T-helper 1 cell (primary cell): Measurements from ENCODE around the gene LARGE2.
A peak's percentile ranks its signal among the peaks of the same experiment; 100 is the strongest.
"Not testable (repeated sequence)": the region's sequence is repeated elsewhere in the genome, so short reads cannot be mapped to it uniquely, and the experiment has no call there.

Experiments used
- DNase-seq, 5 donors: peaks; one replicate each; pipeline ENCODE4 v3.0.0-alpha.2; 2012 to 2020

Gene LARGE2

GRCh38 chr11:45896422-45896984 is 26.0 kb upstream of the LARGE2 start:
- no peak for DNase-seq

DNA sequence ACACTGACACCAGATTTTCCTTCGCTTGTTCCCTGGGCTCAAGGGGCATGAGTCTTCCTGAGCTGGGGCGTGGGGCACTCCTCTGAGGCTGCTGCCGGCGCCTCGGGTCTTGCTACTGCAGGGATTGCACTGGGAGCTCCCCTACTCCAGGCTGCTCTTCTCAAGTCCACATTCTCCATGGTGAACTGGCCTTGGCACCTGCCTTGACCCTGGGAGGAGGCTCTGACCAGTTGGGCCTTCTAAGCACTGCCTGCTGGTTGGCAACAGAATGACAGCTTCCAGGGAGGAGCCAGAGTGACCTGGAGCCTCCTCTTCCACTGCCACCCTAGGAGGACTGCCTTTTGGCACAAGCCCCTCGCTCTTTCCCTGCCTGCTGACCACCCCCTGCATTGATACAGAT is 24.9 kb upstream of the LARGE2 start:
- DNase-seq, result no peak

- DNase-seq, result no peak
Measured at GRCh38 chr11:45899086-45899447, 23.4 kb upstream of the LARGE2 start.

DNA sequence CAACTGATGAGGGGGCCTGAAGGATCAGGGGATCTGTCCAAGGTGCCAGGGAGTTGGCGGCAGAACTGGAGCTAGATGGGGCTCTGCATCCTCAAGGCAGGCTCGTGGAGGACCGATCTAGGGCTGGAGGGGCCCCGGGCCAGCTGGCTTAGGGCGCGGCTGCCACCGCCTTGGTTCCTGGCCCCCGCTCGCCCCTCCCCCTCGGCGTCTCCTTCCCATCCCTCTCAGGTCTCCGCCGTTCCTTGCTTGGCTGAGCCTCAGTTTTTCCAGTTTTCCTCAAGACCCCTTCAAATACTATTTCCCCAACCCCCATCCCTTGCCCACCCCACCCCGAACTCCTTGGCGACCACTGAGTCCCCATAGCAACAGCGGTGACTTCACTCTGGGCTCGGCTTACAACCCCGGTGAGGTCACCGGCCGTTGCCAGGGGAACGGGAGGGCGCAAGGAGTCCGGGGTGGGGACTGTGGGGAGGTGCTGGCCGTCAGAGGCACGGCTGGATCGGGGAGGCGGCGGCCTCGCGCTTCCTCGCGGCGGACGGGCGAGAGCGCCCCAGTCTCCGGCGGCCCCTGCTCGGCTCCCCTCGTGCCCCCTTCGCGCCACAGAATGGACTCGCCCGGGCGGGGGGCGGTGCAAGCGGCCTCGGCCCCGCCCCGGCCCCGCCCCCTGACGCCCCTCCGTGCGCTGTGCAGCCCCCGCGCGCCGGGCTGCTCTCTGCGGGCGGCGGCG is 22.8 kb upstream of the LARGE2 start:
- DNase-seq, result peak in 3 of 5 donors; percentile 47 to 48 (median 48)

DNA sequence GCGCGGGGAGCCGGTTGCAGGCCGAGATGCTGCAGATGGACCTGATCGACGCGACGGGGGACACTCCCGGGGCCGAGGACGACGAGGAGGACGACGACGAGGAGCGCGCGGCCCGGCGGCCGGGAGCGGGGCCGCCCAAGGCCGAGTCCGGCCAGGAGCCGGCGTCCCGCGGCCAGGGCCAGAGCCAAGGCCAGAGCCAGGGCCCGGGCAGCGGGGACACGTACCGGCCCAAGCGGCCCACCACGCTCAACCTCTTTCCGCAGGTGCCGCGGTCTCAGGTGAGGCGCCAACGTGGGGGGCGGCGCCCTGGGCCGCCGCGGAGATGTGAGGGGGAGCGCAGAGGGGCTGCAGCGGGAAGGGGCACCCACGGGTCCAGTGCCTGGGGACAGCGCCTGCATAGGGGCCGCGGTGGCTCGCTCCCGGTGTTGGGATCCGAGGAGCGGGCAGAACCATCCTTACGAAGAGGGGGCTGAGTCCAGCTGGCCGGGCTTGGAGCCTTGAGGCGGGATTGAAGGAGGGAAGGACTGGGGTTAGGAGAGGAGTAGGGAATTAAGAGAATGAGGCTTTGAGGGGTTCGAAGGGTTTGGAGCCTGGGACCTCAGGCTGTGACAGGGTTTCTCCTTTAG is 22.2 kb upstream of the LARGE2 start:
- not testable (repeated sequence) for DNase-seq

DNA sequence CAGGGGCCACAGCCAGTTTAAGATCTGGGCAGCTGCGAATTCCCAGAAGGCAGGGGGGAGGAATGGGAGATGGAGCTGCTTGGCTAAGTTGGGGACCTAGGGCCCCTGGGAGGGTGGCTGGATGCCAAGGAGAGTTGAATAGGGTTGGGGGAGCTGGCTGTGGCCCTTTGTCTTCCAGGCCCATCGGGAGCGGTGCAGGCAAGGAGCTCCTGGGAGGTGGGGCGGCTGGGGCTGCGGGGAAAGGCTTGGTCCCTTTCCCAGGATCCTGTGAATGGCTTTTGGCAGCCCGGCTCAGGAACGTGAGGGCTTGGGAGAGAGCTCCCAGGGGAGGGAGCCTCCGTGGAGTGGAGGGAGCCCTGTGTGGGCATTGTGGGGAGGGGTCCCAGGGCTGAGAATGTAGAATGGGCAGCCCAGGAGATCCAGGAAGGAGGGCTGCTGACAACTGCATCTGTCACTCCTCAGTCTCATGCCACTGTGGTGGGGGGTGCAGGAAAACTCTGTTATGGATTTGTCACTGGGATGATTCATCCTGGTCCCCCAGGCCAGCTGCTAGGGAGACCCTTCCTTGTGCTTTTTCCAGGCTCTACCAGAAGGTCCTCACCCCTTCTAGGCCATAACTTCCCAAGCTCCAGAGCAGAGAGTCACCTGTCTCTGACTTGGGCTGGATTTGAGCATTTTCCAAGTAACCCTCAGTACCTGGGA is 21.4 kb upstream of the LARGE2 start:
- no peak for DNase-seq

DNA sequence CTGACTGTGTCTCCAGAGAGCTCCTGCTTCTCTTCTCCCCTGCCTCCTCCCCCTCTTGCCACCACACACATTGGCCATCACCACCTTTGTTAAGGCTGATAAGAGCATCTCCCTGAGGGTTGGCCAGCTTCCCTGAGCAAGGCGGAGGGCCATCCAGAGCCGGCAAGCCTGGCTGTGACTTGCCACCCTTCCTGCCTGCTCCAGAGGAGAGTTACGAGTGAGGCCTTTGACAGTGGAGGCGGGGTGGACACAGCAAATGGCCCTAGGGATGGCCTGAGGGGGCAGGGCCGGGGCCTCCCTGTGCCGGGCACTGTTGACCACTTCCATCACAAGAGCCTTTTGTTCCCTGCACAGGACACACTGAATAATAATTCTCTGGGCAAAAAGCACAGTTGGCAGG is 20.8 kb upstream of the LARGE2 start:
- DNase-seq, result no peak

DNA sequence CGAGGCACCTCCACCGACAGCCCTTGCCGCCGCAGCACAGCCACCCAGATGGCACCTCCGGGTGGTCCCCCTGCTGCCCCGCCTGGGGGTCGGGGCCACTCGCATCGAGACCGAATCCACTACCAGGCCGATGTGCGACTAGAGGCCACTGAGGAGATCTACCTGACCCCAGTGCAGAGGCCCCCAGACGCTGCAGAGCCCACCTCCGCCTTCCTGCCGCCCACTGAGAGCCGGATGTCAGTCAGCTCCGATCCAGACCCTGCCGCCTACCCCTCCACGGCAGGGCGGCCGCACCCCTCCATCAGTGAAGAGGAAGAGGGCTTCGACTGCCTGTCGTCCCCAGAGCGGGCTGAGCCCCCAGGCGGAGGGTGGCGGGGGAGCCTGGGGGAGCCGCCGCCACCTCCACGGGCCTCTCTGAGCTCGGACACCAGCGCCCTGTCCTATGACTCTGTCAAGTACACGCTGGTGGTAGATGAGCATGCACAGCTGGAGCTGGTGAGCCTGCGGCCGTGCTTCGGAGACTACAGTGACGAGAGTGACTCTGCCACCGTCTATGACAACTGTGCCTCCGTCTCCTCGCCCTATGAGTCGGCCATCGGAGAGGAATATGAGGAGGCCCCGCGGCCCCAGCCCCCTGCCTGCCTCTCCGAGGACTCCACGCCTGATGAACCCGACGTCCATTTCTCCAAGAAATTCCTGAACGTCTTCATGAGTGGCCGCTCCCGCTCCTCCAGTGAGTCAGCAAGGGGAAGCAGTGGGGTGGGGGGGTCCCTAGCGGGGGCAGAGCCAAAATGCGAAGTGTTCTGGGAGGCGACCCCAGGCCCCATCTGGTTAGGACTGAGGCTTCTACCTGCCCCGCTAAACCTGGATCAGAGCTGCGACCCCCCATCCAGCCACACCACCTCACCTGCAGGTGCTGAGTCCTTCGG is 19.7 kb upstream of the LARGE2 start:
- no peak for DNase-seq

DNA sequence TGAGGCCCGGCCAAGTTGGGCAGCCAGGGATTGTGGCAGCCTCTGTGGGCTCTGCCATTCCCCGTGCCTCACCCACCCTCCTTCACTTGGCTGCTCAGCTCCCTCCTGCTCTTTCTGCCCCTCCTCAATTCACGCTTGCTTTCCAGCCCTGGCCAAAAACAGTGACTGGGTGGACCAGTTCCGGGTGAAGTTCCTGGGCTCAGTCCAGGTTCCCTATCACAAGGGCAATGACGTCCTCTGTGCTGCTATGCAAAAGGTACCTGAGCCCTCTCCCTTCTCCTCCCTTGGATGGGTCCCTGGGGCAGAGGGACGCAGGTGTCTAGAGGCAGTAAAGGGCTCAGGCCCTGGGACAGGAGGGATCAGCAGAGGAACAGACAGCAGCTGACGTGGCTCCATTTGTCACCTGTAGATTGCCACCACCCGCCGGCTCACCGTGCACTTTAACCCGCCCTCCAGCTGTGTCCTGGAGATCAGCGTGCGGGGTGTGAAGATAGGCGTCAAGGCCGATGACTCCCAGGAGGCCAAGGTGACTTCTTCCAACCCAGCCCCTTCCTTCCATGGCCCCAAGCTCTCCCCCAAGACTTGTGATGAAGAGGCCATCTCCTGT is 18.0 kb upstream of the LARGE2 start:
- no peak for DNase-seq

GRCh38 chr11:45905095-45905494 is 17.4 kb upstream of the LARGE2 start:
- no peak for DNase-seq

DNA sequence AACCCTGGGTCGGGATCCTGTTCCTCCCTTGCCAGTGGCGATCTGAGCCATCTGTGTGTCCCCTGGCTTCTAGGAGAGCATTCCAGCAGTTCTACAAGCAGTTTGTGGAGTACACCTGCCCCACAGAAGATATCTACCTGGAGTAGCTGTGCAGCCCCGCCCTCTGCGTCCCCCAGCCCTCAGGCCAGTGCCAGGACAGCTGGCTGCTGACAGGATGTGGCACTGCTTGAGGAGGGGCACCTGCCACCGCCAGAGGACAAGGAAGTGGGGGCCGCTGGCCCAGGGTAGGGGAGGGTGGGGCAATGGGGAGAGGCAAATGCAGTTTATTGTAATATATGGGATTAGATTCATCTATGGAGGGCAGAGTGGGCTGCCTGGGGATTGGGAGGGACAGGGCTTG is 16.9 kb upstream of the LARGE2 start:
- DNase-seq, result not testable (repeated sequence)

- no peak for DNase-seq
Measured at GRCh38 chr11:45906096-45906682, 16.3 kb upstream of the LARGE2 start.

DNA sequence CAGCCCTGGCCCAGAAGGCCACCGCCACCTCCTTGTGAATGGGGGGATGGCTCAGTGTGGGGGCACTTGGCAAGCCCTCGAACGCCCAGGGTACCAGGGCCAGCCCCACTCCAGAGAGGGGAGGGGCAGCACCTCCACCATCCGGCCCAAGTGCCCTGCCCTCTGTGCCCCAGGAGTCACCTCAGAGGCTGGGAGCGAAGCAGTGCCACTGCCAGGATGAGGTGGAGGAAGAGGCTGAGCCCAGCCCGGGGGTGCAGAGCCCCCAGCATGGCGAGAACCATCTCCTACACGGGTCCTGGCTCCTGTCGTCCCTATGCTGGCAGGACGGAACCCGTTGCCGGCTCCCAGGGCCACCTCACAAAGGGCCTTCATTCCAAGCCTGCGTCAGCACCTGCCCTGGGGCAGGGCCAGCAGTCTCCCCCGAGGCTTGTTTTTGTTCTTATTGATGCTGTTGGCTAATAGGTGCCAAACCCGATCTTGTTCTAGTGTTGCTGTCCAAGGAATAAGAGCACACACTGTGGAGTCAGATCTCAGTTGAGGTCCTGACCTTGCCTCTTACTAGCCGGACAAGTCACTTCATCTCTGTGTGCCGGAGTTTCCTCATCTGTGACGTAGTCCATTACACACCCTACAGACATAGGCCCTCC is 15.4 kb upstream of the LARGE2 start, which contains the start of gene FREY1:
Gene FREY1, minus strand, starts transcription at position 307 of the 647 bp plus-strand sequence. Its CDS starts 26 bp downstream, at position 281.
- no peak for DNase-seq

DNA sequence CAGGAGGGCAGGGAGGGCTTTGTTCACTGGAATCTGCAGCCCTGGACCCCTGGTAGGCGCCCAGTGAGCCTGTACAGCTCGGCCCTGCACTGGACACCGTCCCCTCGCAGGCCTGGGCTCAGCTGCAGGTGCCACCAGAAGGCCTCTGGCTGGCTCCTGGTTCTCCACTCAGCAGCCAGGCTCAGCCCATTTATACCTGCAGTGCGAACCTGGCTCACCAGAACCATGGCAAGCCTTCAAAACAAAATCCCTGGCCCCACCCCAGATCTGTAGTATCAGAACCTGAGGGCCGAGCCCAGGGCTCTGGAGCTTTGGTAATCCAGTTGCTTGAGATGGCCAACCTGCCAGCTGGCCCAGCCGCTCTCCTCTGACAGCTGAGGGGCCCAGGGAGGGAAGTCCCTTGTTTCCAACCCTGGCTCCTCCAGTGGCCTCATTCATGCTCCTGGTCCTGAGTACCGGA is 14.5 kb upstream of the LARGE2 start:
- no peak for DNase-seq

DNA sequence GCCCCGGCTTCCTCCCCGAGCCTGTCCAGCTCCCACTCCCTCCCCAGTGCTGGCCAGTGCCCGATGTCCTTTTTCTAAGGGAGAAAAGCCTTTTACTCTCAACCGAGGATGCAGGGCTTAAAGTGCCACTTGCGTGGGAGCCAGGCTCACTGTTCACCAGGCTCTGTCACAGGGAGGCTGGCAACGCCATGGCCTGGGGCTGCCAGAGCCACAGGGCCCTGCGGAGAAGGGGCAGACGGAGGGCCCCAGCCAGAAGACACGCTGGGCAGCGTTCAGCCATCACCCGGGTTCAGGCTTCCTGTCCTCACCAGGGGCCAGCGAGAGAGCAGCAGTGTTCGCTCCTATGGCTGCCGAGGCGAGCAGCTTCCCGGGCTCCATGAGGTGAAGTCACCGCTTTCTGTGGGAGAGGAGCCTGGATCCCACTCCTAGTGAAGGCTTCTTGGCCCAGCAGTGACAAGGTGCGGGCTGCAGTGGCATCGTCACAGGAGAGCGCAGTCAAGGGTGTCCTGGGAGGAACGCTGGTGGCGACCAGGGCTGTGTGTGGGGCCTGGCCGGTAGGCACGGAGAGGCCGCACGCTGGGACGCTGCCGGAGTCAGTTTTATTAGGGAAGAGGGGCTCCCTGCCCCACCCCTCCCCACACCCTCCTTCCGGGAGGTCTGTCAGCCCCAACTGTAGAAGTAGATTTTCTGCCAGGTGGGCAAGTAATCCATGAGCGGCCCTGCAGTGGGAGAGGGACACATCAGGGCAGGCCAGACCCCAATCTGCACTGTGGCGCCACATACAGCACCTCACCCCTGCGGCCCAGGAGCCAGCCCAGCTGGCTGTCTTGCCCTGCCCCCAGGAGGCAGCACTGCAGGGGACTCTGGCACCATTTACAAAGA is 12.6 kb upstream of the LARGE2 start:
- DNase-seq, result no peak

DNA sequence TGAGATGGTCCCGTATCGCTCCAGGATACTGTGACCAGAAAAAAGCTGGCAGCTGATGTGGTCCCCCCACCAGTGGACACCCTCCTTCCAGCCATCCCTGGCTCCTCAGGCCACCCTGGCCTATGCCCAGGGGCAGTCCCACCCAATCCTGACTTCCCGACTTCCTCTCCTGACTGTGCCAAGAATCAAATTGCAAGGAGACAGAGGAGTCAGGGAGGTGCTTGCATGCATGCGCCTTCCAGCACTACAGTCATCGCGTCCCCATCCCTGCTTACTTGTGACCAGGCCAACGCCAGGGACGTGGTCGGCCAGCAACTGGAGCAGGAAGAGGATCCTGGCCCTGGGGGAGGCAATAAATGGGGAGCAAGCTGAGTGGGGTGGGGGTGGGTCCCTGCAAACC is 11.8 kb upstream of the LARGE2 start:
- no peak for DNase-seq

GRCh38 chr11:45913514-45913913 is 8.9 kb upstream of the LARGE2 start:
- no peak for DNase-seq

DNA sequence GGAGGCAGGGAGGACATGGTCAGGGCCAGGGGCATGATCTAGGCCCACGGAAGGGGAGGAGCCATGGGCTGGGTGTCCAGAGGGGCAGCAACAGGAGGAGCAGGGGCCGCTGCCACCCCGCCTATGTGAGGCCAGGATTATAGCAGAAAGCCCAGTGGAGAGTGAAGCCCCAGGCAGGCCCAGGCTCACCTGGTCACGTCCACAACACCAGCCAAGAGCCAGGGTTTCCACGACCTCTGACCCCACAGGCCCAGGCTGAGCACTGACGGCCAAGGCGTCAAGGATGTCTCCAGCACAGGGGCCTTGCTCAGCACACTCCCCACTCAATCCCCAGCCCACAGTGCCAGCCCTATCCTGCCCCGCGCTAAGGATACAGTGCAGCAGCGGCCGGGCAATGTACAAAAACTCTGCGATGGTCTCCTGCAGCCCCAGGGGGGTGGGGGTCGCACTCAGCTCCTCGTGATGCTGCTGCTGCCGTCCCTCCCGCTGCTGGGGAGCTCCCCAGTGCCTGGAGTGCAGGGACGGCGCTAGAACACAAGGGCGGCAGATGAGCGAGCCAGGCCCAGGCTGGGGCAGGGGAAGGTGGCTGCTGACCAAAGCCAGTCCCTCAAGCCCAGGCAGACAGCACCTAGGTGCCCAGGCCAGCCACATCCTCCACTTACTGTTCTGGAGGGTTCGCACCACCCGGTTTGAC is 8.4 kb upstream of the LARGE2 start:
- DNase-seq, result no peak

DNA sequence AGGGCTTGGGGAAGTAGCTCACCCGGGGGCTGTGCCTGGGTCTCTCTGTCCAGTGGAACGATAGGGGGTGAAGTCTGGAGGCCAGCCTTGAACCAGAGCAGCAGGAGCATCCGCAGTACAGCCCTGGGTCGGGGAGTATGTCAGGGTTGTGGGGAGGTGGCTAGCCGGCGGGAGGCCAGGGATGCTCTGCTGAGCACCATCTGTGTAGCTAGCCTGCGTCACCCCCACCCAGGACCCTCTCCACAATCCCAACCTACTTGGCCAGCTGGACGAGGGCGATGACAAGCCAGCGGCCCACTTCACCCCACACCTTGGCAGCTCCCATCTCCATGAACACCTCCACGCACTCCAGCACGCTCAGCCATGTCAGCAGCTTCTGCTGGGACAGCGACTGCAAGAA is 7.0 kb upstream of the LARGE2 start:
- no peak for DNase-seq
